Tibial artery (tissue), 4 donors: ENCODE results near the gene CYP4F2.
A peak's percentile ranks its signal among the peaks of the same experiment; 100 is the strongest.

Source experiments
- DNase-seq, 2 donors: peaks; one replicate each; pipeline ENCODE4 v3.0.0-alpha.2; 2019
- H3K27ac ChIP-seq, 2 donors: fragments of 200-600 bp; sonication (generic) in 1 of 2; 1 replicate in 1 of 2; 2 replicates in 1 of 2; pipeline ENCODE4 v1.5.1; 2018 to 2019; ENCODE audit warnings: mild to moderate bottlenecking in 1 of 2
- H3K27me3 ChIP-seq, 2 donors: fragments of 200-600 bp; sonication (generic) in 1 of 2; one replicate each; pipeline versions ENCODE4 v1.5.1 to v1.6.0; 2016 to 2019
- H3K36me3 ChIP-seq, 3 donors: fragments of 200-600 bp; sonication (generic) in 2 of 3; one replicate each; pipeline ENCODE4 v1.5.1; 2016 to 2019; ENCODE audit warnings: mild to moderate bottlenecking in 2 of 3
- H3K4me1 ChIP-seq, 4 donors: fragments of 200-600 bp; sonication (generic) in 2 of 4; 1 replicate in 3 of 4; 2 replicates in 1 of 4; pipeline ENCODE4 v1.5.1; 2016 to 2019
- H3K4me3 ChIP-seq, 2 donors: fragments of 200-600 bp; sonication (generic) in 1 of 2; 1 replicate in 1 of 2; 2 replicates in 1 of 2; pipeline ENCODE4 v1.5.1; 2018 to 2019; ENCODE audit warnings: mild to moderate bottlenecking in 2 of 2
- H3K9me3 ChIP-seq, 3 donors: fragments of 200-600 bp; sonication (generic) in 1 of 3; one replicate each; pipeline ENCODE4 v1.5.1; 2016 to 2019
- intact Hi-C: fragments of 100-400 bp; cut with DNase I; formaldehyde crosslinking; loops from one replicate; pipeline ENCODE4 v1.15.0; 2023; ENCODE audit warnings: low total_unique reads
- TF ChIP-seq, protein P1 (sequence below), 2 experiments: fragments of 200-600 bp in 1 of 2; fragments of 450-650 bp in 1 of 2; IDR thresholded peaks; one replicate each; pipeline ENCODE4 v1.5.1; 2017 to 2019; ENCODE audit warnings: antibody characterized with exemption in 2 of 2, mild to moderate bottlenecking in 1 of 2, moderate library complexity in 1 of 2

CYP4F2 gene

DNA sequence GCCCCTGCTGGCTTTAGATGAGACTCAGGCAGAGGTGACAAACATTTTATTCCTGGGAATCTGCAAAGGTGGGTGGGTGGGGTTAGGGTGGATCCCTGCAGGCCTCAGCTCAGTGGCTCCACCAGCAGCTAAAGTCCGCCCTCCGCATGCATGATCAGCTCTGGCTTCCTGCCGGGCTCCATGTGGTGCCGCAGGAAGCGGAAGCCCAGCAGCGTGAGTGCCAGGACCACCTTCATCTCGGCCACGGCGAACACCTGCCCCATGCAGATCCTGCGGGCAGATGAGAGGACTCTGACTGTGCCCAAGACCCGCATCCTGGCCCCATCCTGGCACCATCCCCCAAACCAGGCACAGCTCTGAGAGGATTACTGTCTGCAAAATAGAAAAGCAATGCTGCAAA is 26.3 kb downstream of the CYP4F2 start:
- intact Hi-C loops, result loop anchor here (10.0 kb wide), 1 partner anchor 247 kb away; no protein-coding TSS in a partner anchor
- Histone ChIP-seq H3K9me3 (no peaks in the 10 kb centered on the region), H3K4me3 (no peak overlapping the region), H3K27ac (no peak overlapping the region), H3K27me3 (peaks cover 0 to 36% of the 10 kb centered on the region in 2 donors), H3K36me3 (no peaks in the 10 kb centered on the region), H3K4me1 (no peaks in the 10 kb centered on the region)
- no peak for DNase-seq
- TF ChIP-seq, protein P1, sequence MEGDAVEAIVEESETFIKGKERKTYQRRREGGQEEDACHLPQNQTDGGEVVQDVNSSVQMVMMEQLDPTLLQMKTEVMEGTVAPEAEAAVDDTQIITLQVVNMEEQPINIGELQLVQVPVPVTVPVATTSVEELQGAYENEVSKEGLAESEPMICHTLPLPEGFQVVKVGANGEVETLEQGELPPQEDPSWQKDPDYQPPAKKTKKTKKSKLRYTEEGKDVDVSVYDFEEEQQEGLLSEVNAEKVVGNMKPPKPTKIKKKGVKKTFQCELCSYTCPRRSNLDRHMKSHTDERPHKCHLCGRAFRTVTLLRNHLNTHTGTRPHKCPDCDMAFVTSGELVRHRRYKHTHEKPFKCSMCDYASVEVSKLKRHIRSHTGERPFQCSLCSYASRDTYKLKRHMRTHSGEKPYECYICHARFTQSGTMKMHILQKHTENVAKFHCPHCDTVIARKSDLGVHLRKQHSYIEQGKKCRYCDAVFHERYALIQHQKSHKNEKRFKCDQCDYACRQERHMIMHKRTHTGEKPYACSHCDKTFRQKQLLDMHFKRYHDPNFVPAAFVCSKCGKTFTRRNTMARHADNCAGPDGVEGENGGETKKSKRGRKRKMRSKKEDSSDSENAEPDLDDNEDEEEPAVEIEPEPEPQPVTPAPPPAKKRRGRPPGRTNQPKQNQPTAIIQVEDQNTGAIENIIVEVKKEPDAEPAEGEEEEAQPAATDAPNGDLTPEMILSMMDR (IDR thresholded peaks at IDR 0.05), result no peak

DNA sequence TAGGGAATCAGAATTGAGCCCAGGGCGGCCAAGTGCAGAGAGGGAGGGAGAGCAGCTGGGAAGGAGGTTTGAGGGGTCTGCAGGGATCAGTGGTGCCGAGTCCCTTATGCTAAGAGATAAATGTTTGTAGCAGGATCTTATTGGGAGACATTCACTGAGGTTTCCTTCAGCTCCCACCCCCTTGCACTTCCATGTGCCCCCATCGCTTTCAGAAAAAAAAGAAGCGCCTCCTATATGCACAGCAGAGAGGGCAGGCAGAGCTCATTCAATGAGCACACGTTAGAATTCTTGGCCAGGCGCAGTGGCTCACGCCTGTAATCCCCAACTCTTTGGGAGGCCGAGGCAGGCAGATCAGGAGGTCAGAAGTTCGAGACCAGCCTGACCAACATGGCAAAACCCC is 28.0 kb downstream of the CYP4F2 start:
- Histone ChIP-seq H3K27ac (no peak overlapping the region), H3K36me3 (no peaks in the 10 kb centered on the region), H3K27me3 (peaks cover 0 to 34% of the 10 kb centered on the region in 2 donors), H3K4me3 (no peak overlapping the region), H3K4me1 (no peaks in the 10 kb centered on the region), H3K9me3 (no peaks in the 10 kb centered on the region)
- no peak for DNase-seq
- TF ChIP-seq, protein P1 (IDR thresholded peaks at IDR 0.05), result no peak
- intact Hi-C loops, result loop anchor here (10.0 kb wide), 1 partner anchor 245 kb away; no protein-coding TSS in a partner anchor

DNA sequence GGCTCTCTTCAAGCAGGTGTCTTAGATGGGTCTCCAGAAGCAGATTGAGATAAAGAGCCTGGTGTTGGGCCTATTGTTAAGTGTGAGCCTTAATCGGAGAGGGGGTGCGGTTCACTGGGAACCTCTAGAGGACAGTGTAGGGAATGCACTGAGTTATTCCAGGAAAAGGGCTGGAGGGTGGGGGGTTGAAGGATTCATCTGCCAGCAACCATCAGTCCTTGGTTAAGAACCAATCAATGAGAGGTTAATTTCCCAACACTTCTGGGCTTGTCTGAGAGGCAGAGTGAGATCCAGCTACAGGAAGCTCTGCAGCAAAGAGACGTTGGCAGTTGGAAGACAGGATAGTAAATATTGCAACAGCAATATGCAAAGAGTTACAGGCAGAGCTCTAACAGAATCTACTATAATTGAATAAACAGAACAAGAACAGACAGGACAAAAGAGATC is 28.7 kb downstream of the CYP4F2 start:
- Histone ChIP-seq H3K36me3 (no peaks in the 10 kb centered on the region), H3K27ac (no peak overlapping the region), H3K4me1 (no peaks in the 10 kb centered on the region), H3K27me3 (peaks cover 0 to 38% of the 10 kb centered on the region in 2 donors), H3K4me3 (no peak overlapping the region), H3K9me3 (no peaks in the 10 kb centered on the region)
- peak in 1 of 2 donors; percentile 24 for DNase-seq
- intact Hi-C loops, result no loop called here
- TF ChIP-seq, protein P1 (IDR thresholded peaks at IDR 0.05), result peak; percentile 50 to 54

DNA sequence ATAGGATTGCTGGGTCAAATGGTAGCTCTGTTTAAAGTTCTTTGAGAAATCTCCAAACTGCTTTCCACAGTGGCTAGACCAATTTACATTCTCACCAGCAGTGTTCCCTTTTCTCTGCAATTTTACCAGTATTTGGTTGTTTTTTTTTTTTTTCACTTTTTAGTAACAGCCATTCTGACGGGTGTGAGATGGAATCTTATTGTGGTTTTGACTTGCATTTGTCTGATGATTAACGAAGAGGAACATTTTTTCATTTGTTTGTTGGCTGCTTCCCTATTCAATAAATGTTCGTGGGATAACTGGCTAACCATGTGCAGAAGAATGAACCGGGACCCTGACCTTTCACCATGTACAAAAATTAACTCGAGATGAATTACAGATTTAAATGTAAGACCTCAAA is 31.2 kb downstream of the CYP4F2 start:
- TF ChIP-seq, protein P1 (IDR thresholded peaks at IDR 0.05), result no peak
- no peak for DNase-seq
- no peaks in the 10 kb centered on the region for H3K4me1 ChIP-seq
- H3K27ac ChIP-seq, result no peak overlapping the region
- H3K4me3 ChIP-seq, result no peak overlapping the region
- no peaks in the 10 kb centered on the region for H3K36me3 ChIP-seq
- H3K9me3 ChIP-seq, result no peaks in the 10 kb centered on the region
- H3K27me3 ChIP-seq, result peaks cover 0 to 36% of the 10 kb centered on the region in 2 donors
- intact Hi-C loops, result no loop called here

DNA sequence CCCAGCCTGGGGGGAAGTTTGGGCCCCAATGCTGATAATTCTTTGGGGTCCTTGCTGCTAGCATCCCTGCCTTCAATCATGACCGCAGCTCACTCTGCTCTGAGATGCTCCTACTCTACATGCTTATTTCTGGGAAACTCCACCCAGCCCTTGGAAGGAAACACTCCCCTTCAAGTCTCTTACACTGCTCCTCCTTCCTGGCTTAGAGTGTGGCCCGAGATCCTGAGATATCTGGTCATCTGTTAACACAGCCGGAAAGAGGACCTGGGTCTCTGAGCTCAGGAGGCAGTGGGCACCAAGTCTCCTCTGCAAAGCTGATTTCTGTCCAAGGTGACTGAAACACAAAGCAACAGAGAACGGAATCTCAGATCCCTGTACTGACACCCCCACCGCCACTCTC is 33.0 kb downstream of the CYP4F2 start:
- Histone ChIP-seq H3K9me3 (no peaks in the 10 kb centered on the region), H3K36me3 (no peaks in the 10 kb centered on the region), H3K4me3 (no peak overlapping the region), H3K27ac (no peak overlapping the region), H3K27me3 (peaks cover 0 to 29% of the 10 kb centered on the region in 2 donors), H3K4me1 (no peaks in the 10 kb centered on the region)
- intact Hi-C loops, result no loop called here
- TF ChIP-seq, protein P1 (IDR thresholded peaks at IDR 0.05), result no peak
- no peak for DNase-seq

DNA sequence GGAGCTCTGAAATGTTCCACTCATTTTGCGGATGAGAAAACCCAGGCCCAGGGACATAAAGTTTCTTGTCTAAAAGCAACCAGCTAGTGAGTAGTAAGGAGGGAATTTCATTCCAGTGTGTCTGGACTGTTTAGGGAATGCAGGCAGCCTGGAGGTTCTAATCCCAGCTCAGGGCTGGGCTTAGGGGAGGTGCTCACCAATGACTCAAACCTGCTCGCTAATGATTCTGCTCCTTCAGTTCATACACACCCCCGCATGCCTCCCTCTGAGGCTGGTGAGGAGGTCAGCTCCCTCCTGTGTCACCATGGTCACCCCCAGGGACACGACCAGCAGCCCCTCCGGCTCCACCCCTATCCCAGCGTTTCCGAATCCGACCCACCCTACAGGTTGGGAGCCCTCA is 34.6 kb downstream of the CYP4F2 start:
- peaks cover 0 to 29% of the 10 kb centered on the region in 2 donors for H3K27me3 ChIP-seq
- H3K27ac ChIP-seq, result no peak overlapping the region
- H3K9me3 ChIP-seq, result no peaks in the 10 kb centered on the region
- intact Hi-C loops, result no loop called here
- H3K4me1 ChIP-seq, result no peaks in the 10 kb centered on the region
- no peak overlapping the region for H3K4me3 ChIP-seq
- H3K36me3 ChIP-seq, result no peaks in the 10 kb centered on the region
- TF ChIP-seq, protein P1 (IDR thresholded peaks at IDR 0.05), result no peak
- no peak for DNase-seq
